Endodermal cell (in vitro differentiated cells): Measurements from ENCODE around the gene ASIC4. TPM values are rescaled to one million over a fixed set of nuclear protein-coding genes. Genes with fewer than 3 reads are reported as not detected.

Experiments
- DNase-seq: peaks from one replicate; pipeline ENCODE4 v3.0.0-alpha.2; 2017
- H3K27ac ChIP-seq: 2 replicates; pipeline ENCODE4 v1.5.1; 2013; ENCODE audit warnings: mild to moderate bottlenecking, low read depth, low read length, moderate library complexity
- H3K27me3 ChIP-seq: 2 replicates; pipeline ENCODE4 v1.6.1; 2013; ENCODE audit warnings: mild to moderate bottlenecking, low read length, moderate library complexity; ENCODE audit not compliant: insufficient read depth, control insufficient read depth, poor library complexity, severe bottlenecking
- H3K36me3 ChIP-seq: 2 replicates; pipeline ENCODE4 v1.7.0; 2013; ENCODE audit warnings: mild to moderate bottlenecking, low read length, moderate library complexity; ENCODE audit not compliant: control insufficient read depth, insufficient read depth
- H3K4me1 ChIP-seq: one replicate; pipeline ENCODE4 v1.7.0; 2013; ENCODE audit warnings: low read length; ENCODE audit not compliant: control insufficient read depth, insufficient read depth
- H3K4me3 ChIP-seq: 2 replicates; pipeline ENCODE4 v1.5.1; 2013; ENCODE audit warnings: mild to moderate bottlenecking, low read length, moderate library complexity
- H3K9ac ChIP-seq: 2 replicates; pipeline ENCODE4 v1.6.1; 2013; ENCODE audit warnings: mild to moderate bottlenecking, low read length, moderate library complexity; ENCODE audit not compliant: poor library complexity, severe bottlenecking; ENCODE audit errors: extremely low read depth
- H3K9me3 ChIP-seq: 2 replicates; pipeline ENCODE4 v1.6.1; 2013; ENCODE audit warnings: mild to moderate bottlenecking, low read length, moderate library complexity; ENCODE audit not compliant: control insufficient read depth
- H3K27ac Mint-ChIP-seq: 2 replicates; pipeline ENCODE4 v1.8.0; 2020; ENCODE audit warnings: mixed read lengths
- H3K27me3 Mint-ChIP-seq: 2 replicates; pipeline ENCODE4 v1.8.0; 2021; ENCODE audit warnings: mild to moderate bottlenecking, mixed read lengths; ENCODE audit not compliant: insufficient read depth
- H3K36me3 Mint-ChIP-seq: 2 replicates; pipeline ENCODE4 v1.8.0; 2020; ENCODE audit warnings: low read depth, mixed read lengths
- H3K4me1 Mint-ChIP-seq: 2 replicates; pipeline ENCODE4 v1.8.0; 2020; ENCODE audit warnings: mixed read lengths
- H3K4me3 Mint-ChIP-seq: 2 replicates; pipeline ENCODE4 v1.8.0; 2020; ENCODE audit warnings: mild to moderate bottlenecking, moderate library complexity, mixed read lengths
- H3K9me3 Mint-ChIP-seq: 2 replicates; pipeline ENCODE4 v1.8.0; 2020; ENCODE audit warnings: mild to moderate bottlenecking, mixed read lengths
- CTCF ChIP-seq: fragments of 200-600 bp; sonication (generic); conservative IDR thresholded peaks from 2 replicates; pipeline ENCODE4 v1.5.0; 2021; ENCODE audit warnings: antibody characterized with exemption, mild to moderate bottlenecking
- WGBS, 2 experiments: methylation state at CpG; one replicate each; pipeline versions ENCODE4 v1.1.5 to v1.1.7; 2013; ENCODE audit warnings: missing lambda C conversion rate in 2 of 2, mixed read lengths in 1 of 2; ENCODE audit not compliant: insufficient coverage in 1 of 2, insufficient read length in 1 of 2; 5-methylcytosine and 5-hydroxymethylcytosine counted together
- total RNA-seq, 2 donors: library from RNA; stranded (reverse); fragmentation: NEBNext Ultra II Directional in 1 of 2; extraction: Animal tissue kit (Norgen Biotek cat#: 25700) in 1 of 2; gene quantifications; 2 replicates in 1 of 2; 3 replicates in 1 of 2; pipeline ENCODE4 v1.2.1, GENCODE V29; 2021

The ASIC4 gene
- total RNA-seq, 2 donors from 2014 or later: 0.29 to 1.00 TPM

- 93% methylated on average over 3 to 18 of the region's 20 CpGs for WGBS, 2 experiments
- H3K4me1 Mint-ChIP-seq: peaks cover 29% of the 10 kb centered on the region
These were observed 45.1 kb downstream of the ASIC4 start for GRCh38 chr2:219559156-219559915.

GRCh38 chr2:219560037-219560892 is 46.0 kb downstream of the ASIC4 start:
- H3K27me3 ChIP-seq: no peaks in the 10 kb centered on the region
- 49 to 53% methylated on average over 2 to 7 of the region's 8 CpGs for whole genome bisulfite sequencing, 2 experiments
- H3K27ac ChIP-seq: no peak overlapping the region
- H3K9ac ChIP-seq: no peak overlapping the region
- TF ChIP-seq CTCF: peak; percentile 95
- no peaks in the 10 kb centered on the region for H3K36me3 ChIP-seq
- peaks cover 8% of the 10 kb centered on the region for H3K4me1 ChIP-seq
- no peaks in the 10 kb centered on the region for H3K9me3 Mint-ChIP-seq
- no peak for DNase-seq
- peaks cover 53% of the 10 kb centered on the region for H3K36me3 Mint-ChIP-seq
- H3K9me3 ChIP-seq: no peaks in the 10 kb centered on the region
- H3K4me3 Mint-ChIP-seq: no peak overlapping the region
- H3K4me1 Mint-ChIP-seq: peaks cover 29% of the 10 kb centered on the region
- H3K4me3 ChIP-seq: no peak overlapping the region
- H3K27me3 Mint-ChIP-seq: peaks cover 3% of the 10 kb centered on the region
- peak overlapping the region; percentile 79 for H3K27ac Mint-ChIP-seq

More at GRCh38 chr2:219559156-219559915, 45.1 kb downstream of the ASIC4 start:
- Histone ChIP-seq H3K36me3 (no peaks in the 10 kb centered on the region), H3K27ac (no peak overlapping the region), H3K9ac (no peak overlapping the region), H3K9me3 (no peaks in the 10 kb centered on the region), H3K27me3 (no peaks in the 10 kb centered on the region), H3K4me1 (peaks cover 8% of the 10 kb centered on the region), H3K4me3 (no peak overlapping the region)
- peaks cover 5% of the 10 kb centered on the region for H3K27me3 Mint-ChIP-seq
- no peak for TF ChIP-seq CTCF
- no peak overlapping the region for H3K27ac Mint-ChIP-seq
- H3K4me3 Mint-ChIP-seq: no peak overlapping the region
- H3K9me3 Mint-ChIP-seq: no peaks in the 10 kb centered on the region
- no peak for DNase-seq
- peaks cover 51% of the 10 kb centered on the region for H3K36me3 Mint-ChIP-seq

GRCh38 chr2:219560893-219561178 is 46.6 kb downstream of the ASIC4 start:
- Mint-ChIP-seq H3K27ac (peak overlapping the region; percentile 79), H3K4me1 (peaks cover 32% of the 10 kb centered on the region), H3K27me3 (peaks cover 3% of the 10 kb centered on the region), H3K9me3 (no peaks in the 10 kb centered on the region), H3K36me3 (peaks cover 55% of the 10 kb centered on the region), H3K4me3 (no peak overlapping the region)
- TF ChIP-seq CTCF: no peak
- Histone ChIP-seq H3K36me3 (no peaks in the 10 kb centered on the region), H3K4me1 (peaks cover 8% of the 10 kb centered on the region), H3K4me3 (no peak overlapping the region), H3K27ac (no peak overlapping the region), H3K27me3 (no peaks in the 10 kb centered on the region), H3K9me3 (no peaks in the 10 kb centered on the region), H3K9ac (no peak overlapping the region)
- DNase-seq: no peak
- 81% methylated on average over 3 of the region's 3 CpGs; no CpG with 5 or more reads in 1 of the 2 experiments for WGBS, 2 experiments
